Tibial nerve (tissue), 4 donors: ENCODE results near the gene DCP1B.

Source experiments
- EP300 ChIP-seq, 2 donors: sonication (generic); formaldehyde crosslinking; IDR thresholded peaks; one replicate each; pipeline ENCODE4 v1.6.1; 2017; ENCODE audit warnings: antibody characterized with exemption in 2 of 2, mild to moderate bottlenecking in 1 of 2
- POLR2A ChIP-seq, 2 donors: fragments of 450-650 bp; IDR thresholded peaks; one replicate each; pipeline ENCODE4 v1.6.1; 2017; ENCODE audit warnings: antibody characterized with exemption in 2 of 2, mild to moderate bottlenecking in 2 of 2, moderate library complexity in 2 of 2
- TF ChIP-seq, protein P1 (sequence below), 5 experiments: fragments of 200-600 bp in 3 of 5; fragments of 450-650 bp in 2 of 5; sonication (generic) in 3 of 5; IDR thresholded peaks; one replicate each; pipeline ENCODE4 v1.5.1; 2016 to 2019; ENCODE audit warnings: antibody characterized with exemption in 5 of 5, mild to moderate bottlenecking in 3 of 5, moderate library complexity in 2 of 5

DNA sequence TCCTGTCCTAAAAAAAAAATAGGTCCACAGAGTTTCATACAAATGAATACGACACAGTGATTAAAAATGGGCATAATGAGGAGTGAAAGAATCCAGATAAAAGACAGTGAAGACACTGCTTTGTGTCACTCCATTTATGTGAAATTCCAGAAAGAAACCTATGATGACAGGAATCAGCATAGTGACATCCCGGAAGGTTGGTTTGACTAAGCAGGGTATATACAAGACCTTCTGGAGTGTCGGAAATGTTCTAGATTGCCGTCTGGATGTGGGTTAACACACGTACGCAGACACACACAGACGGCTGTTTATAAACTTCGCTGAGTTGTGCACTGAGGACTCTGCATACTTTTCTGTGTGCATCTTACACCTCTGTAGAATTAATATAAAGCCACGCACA is 72.6 kb downstream of the DCP1B start:
- TF ChIP-seq, protein P1, sequence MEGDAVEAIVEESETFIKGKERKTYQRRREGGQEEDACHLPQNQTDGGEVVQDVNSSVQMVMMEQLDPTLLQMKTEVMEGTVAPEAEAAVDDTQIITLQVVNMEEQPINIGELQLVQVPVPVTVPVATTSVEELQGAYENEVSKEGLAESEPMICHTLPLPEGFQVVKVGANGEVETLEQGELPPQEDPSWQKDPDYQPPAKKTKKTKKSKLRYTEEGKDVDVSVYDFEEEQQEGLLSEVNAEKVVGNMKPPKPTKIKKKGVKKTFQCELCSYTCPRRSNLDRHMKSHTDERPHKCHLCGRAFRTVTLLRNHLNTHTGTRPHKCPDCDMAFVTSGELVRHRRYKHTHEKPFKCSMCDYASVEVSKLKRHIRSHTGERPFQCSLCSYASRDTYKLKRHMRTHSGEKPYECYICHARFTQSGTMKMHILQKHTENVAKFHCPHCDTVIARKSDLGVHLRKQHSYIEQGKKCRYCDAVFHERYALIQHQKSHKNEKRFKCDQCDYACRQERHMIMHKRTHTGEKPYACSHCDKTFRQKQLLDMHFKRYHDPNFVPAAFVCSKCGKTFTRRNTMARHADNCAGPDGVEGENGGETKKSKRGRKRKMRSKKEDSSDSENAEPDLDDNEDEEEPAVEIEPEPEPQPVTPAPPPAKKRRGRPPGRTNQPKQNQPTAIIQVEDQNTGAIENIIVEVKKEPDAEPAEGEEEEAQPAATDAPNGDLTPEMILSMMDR (IDR thresholded peaks at IDR 0.05) = no peak
- TF ChIP-seq EP300 (IDR thresholded peaks at IDR 0.05) (no peak), POLR2A (IDR thresholded peaks at IDR 0.05) (no peak)
